GM23338 (cell line): ENCODE measurements around the gene PPP2R2B. TPM values are rescaled to one million over a fixed set of nuclear protein-coding genes. Genes with fewer than 3 reads are reported as not detected.

Experiments
- ATAC-seq: fragments of 200-7000 bp; cut with Tn5 transposase; 3 replicates; pipeline ENCODE4 v1.9.1; 2020
- DNase-seq: peaks from one replicate; pipeline ENCODE4 v3.0.0-alpha.2; 2015; ENCODE audit warnings: low spot score
- H2AFZ ChIP-seq: fragments of 200-600 bp; sonication (generic); 2 replicates; pipeline ENCODE4 v1.8.0; 2016; ENCODE audit warnings: antibody characterized with exemption, mild to moderate bottlenecking, moderate library complexity
- H3F3A ChIP-seq: fragments of 200-600 bp; sonication (generic); replicated peaks from 2 replicates; pipeline ENCODE4 v1.8.0; 2017; ENCODE audit warnings: antibody characterized with exemption, mixed run types, low read depth
- H3K27ac ChIP-seq: fragments of 200-600 bp; sonication (generic); 2 replicates; pipeline ENCODE4 v1.6.1; 2016; ENCODE audit warnings: low read depth
- H3K27me3 ChIP-seq: fragments of 200-600 bp; sonication (generic); 2 replicates; pipeline ENCODE4 v1.8.0; 2016; ENCODE audit warnings: mild to moderate bottlenecking, mixed run types, moderate library complexity; ENCODE audit not compliant: insufficient read depth
- H3K36me3 ChIP-seq: fragments of 200-600 bp; sonication (generic); 2 replicates; pipeline ENCODE4 v1.8.0; 2016; ENCODE audit warnings: mild to moderate bottlenecking; ENCODE audit not compliant: insufficient read depth
- H3K4me1 ChIP-seq: fragments of 200-600 bp; sonication (generic); 2 replicates; pipeline ENCODE4 v1.8.0; 2016; ENCODE audit warnings: mild to moderate bottlenecking, moderate library complexity; ENCODE audit not compliant: insufficient read depth
- H3K4me2 ChIP-seq: fragments of 200-600 bp; sonication (generic); 2 replicates; pipeline ENCODE4 v1.7.1; 2017; ENCODE audit warnings: mixed run types
- H3K4me3 ChIP-seq: fragments of 200-600 bp; sonication (generic); 2 replicates; pipeline ENCODE4 v1.6.1; 2016; ENCODE audit warnings: mixed run types
- H3K79me2 ChIP-seq: fragments of 200-600 bp; sonication (generic); replicated peaks from 2 replicates; pipeline ENCODE4 v1.8.0; 2017; ENCODE audit warnings: mild to moderate bottlenecking; ENCODE audit not compliant: insufficient read depth
- H3K9me2 ChIP-seq: fragments of 200-600 bp; sonication (generic); 2 replicates; pipeline ENCODE4 v1.8.0; 2017; ENCODE audit not compliant: insufficient read depth
- H4K20me1 ChIP-seq: fragments of 200-600 bp; sonication (generic); replicated peaks from 2 replicates; pipeline ENCODE4 v1.8.0; 2017; ENCODE audit warnings: mild to moderate bottlenecking; ENCODE audit not compliant: insufficient read depth
- H3K27ac Mint-ChIP-seq: 2 replicates; pipeline ENCODE4 v1.8.0; 2020; ENCODE audit warnings: inconsistent platforms, mild to moderate bottlenecking, moderate library complexity, mixed read lengths
- H3K27me3 Mint-ChIP-seq: 3 replicates; pipeline ENCODE4 v1.8.0; 2022; ENCODE audit warnings: low read depth, mild to moderate bottlenecking, moderate library complexity, mixed read lengths, inconsistent platforms; ENCODE audit not compliant: insufficient read depth, poor library complexity
- H3K36me3 Mint-ChIP-seq: 3 replicates; pipeline ENCODE4 v1.8.0; 2021; ENCODE audit warnings: low read depth, mild to moderate bottlenecking, inconsistent platforms, moderate library complexity, mixed read lengths
- H3K4me1 Mint-ChIP-seq: 3 replicates; pipeline ENCODE4 v1.8.0; 2020; ENCODE audit warnings: mild to moderate bottlenecking, inconsistent platforms, mixed read lengths
- H3K4me3 Mint-ChIP-seq: 3 replicates; pipeline ENCODE4 v1.8.0; 2021; ENCODE audit warnings: moderate library complexity, mild to moderate bottlenecking, inconsistent platforms, mixed read lengths
- H3K9me3 Mint-ChIP-seq: 3 replicates; pipeline ENCODE4 v1.8.0; 2020; ENCODE audit warnings: moderate library complexity, mild to moderate bottlenecking, inconsistent platforms, mixed read lengths
- REST ChIP-seq: IDR thresholded peaks from one replicate; pipeline ENCODE4 v1.6.1; 2018; ENCODE audit warnings: antibody characterized with exemption; ENCODE audit not compliant: unreplicated experiment
- ZNF114 ChIP-seq: fragments of 250-450 bp; sonication (Bioruptor Pico); IDR thresholded peaks from 2 replicates; pipeline ENCODE4 v1.5.0; 2020; ENCODE audit warnings: mild to moderate bottlenecking, moderate library complexity
- polyA plus RNA-seq: library from polyadenylated mRNA; unstranded; fragments of >200 nt; fragmentation: Nextera tagmentation; extraction: Ambion mirVana; gene quantifications from 2 replicates; pipeline ENCODE4 v1.2.1, GENCODE V29; 2016
- total RNA-seq: library from RNA; depleted of rRNA; stranded (reverse); fragments of >200 nt; shearing (Covaris generic); gene quantifications from 2 replicates; pipeline ENCODE4 v1.2.3, GENCODE V29; 2014
- TF ChIP-seq, protein P1 (sequence below): fragments of 250-450 bp; sonication (Bioruptor Pico); IDR thresholded peaks from 2 replicates; pipeline ENCODE4 v1.5.0; 2020; ENCODE audit warnings: mild to moderate bottlenecking, moderate library complexity

The PPP2R2B gene
- total and polyA plus RNA-seq, 2 experiments from 2014 or later = 21.3 to 33.9 TPM

DNA sequence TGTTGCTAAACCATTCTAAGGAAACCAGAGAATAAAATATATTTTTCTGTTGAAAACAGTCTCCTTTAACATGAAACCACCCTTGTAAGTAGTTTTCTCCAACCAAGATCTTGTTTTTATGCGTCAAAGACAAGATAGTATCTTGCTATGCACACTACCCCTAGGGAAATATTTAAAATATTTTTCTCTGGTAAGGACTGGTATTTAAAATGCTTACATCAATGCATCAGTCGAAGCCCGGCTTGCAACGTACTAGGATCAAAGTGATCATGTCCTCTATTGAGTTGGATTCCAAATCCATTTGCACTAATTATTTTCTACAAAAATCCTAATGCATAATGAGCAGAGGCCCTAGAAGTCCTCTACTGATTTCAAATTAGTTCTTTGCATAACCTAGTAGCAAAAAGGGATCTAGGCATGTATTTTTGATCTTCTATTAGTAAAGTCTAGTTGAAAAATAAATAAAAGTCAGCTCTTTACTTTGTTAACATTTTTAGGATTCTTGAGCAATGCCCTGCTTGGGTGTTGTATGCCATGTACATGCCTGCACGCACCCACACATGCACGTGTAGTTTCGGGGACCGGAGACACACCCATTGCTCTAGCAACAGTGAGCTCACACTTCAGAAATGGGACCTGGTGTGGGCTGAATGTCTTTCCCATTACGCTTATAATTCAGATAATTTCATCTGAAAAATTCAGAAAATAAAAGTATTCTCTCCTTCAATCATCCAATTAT, 197.5 kb downstream of the PPP2R2B start:
- Histone ChIP-seq H3K27me3 (no peaks in the 10 kb centered on the region), H2AFZ (no peak overlapping the region), H3K4me2 (no peak overlapping the region), H3K4me3 (no peak overlapping the region), H4K20me1 (no peaks in the 10 kb centered on the region), H3F3A (no peaks in the 10 kb centered on the region), H3K4me1 (no peaks in the 10 kb centered on the region), H3K36me3 (no peaks in the 10 kb centered on the region), H3K9me2 (no peaks in the 10 kb centered on the region), H3K27ac (no peak overlapping the region), H3K79me2 (no peaks in the 10 kb centered on the region)
- no peak overlapping the region for H3K4me3 Mint-ChIP-seq
- no peak overlapping the region for H3K27ac Mint-ChIP-seq
- H3K9me3 Mint-ChIP-seq = no peaks in the 10 kb centered on the region
- peaks cover 2% of the 10 kb centered on the region for H3K27me3 Mint-ChIP-seq
- no peak for ATAC-seq
- no peak for TF ChIP-seq REST
- no peak for TF ChIP-seq ZNF114 (CRISPR knock-in tag)
- TF ChIP-seq, protein P1, sequence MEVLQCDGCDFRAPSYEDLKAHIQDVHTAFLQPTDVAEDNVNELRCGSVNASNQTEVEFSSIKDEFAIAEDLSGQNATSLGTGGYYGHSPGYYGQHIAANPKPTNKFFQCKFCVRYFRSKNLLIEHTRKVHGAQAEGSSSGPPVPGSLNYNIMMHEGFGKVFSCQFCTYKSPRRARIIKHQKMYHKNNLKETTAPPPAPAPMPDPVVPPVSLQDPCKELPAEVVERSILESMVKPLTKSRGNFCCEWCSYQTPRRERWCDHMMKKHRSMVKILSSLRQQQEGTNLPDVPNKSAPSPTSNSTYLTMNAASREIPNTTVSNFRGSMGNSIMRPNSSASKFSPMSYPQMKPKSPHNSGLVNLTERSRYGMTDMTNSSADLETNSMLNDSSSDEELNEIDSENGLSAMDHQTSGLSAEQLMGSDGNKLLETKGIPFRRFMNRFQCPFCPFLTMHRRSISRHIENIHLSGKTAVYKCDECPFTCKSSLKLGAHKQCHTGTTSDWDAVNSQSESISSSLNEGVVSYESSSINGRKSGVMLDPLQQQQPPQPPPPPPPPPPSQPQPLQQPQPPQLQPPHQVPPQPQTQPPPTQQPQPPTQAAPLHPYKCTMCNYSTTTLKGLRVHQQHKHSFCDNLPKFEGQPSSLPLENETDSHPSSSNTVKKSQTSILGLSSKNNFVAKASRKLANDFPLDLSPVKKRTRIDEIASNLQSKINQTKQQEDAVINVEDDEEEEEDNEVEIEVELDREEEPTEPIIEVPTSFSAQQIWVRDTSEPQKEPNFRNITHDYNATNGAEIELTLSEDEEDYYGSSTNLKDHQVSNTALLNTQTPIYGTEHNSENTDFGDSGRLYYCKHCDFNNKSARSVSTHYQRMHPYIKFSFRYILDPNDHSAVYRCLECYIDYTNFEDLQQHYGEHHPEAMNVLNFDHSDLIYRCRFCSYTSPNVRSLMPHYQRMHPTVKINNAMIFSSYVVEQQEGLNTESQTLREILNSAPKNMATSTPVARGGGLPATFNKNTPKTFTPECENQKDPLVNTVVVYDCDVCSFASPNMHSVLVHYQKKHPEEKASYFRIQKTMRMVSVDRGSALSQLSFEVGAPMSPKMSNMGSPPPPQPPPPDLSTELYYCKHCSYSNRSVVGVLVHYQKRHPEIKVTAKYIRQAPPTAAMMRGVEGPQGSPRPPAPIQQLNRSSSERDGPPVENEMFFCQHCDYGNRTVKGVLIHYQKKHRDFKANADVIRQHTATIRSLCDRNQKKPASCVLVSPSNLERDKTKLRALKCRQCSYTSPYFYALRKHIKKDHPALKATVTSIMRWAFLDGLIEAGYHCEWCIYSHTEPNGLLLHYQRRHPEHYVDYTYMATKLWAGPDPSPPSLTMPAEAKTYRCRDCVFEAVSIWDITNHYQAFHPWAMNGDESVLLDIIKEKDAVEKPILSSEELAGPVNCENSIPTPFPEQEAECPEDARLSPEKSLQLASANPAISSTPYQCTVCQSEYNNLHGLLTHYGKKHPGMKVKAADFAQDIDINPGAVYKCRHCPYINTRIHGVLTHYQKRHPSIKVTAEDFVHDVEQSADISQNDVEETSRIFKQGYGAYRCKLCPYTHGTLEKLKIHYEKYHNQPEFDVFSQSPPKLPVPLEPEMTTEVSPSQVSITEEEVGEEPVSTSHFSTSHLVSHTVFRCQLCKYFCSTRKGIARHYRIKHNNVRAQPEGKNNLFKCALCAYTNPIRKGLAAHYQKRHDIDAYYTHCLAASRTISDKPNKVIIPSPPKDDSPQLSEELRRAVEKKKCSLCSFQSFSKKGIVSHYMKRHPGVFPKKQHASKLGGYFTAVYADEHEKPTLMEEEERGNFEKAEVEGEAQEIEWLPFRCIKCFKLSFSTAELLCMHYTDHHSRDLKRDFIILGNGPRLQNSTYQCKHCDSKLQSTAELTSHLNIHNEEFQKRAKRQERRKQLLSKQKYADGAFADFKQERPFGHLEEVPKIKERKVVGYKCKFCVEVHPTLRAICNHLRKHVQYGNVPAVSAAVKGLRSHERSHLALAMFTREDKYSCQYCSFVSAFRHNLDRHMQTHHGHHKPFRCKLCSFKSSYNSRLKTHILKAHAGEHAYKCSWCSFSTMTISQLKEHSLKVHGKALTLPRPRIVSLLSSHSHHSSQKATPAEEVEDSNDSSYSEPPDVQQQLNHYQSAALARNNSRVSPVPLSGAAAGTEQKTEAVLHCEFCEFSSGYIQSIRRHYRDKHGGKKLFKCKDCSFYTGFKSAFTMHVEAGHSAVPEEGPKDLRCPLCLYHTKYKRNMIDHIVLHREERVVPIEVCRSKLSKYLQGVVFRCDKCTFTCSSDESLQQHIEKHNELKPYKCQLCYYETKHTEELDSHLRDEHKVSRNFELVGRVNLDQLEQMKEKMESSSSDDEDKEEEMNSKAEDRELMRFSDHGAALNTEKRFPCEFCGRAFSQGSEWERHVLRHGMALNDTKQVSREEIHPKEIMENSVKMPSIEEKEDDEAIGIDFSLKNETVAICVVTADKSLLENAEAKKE (CRISPR knock-in tag) = no peak
- DNase-seq = no peak
- peaks cover 3% of the 10 kb centered on the region; the same call in 1 of the 3 replicates for H3K4me1 Mint-ChIP-seq
- H3K36me3 Mint-ChIP-seq = no peaks in the 10 kb centered on the region; the same call in 1 of the 3 replicates
